ENCODE measurements around the gene ILF2. TPM values are rescaled to one million over a fixed set of nuclear protein-coding genes. Genes with fewer than 3 reads are reported as not detected.
A peak's percentile ranks its signal among the peaks of the same experiment; 100 is the strongest.

Gene ILF2
- total and polyA plus RNA-seq, 2 donors (not counting 1 experiment from before 2014, with no cell fraction given) = 89.8 to 94.0 TPM

GRCh38 chr1:153659656-153660055 is 11.1 kb downstream of the ILF2 start:
- ATAC-seq (ENCODE audit: low read depth) (no peak), DNase-seq (no peak)
- TF ChIP-seq EZH2 (IDR thresholded peaks at IDR 0.05; ENCODE audit: borderline replicate concordance, insufficient read depth, low read depth, low read length, poor library complexity, severe bottlenecking) = no peak
- TF ChIP-seq, protein P1, sequence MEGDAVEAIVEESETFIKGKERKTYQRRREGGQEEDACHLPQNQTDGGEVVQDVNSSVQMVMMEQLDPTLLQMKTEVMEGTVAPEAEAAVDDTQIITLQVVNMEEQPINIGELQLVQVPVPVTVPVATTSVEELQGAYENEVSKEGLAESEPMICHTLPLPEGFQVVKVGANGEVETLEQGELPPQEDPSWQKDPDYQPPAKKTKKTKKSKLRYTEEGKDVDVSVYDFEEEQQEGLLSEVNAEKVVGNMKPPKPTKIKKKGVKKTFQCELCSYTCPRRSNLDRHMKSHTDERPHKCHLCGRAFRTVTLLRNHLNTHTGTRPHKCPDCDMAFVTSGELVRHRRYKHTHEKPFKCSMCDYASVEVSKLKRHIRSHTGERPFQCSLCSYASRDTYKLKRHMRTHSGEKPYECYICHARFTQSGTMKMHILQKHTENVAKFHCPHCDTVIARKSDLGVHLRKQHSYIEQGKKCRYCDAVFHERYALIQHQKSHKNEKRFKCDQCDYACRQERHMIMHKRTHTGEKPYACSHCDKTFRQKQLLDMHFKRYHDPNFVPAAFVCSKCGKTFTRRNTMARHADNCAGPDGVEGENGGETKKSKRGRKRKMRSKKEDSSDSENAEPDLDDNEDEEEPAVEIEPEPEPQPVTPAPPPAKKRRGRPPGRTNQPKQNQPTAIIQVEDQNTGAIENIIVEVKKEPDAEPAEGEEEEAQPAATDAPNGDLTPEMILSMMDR (IDR thresholded peaks at IDR 0.05) = no peak
- no peaks in the 10 kb centered on the region for H3K9me3 Mint-ChIP-seq (ENCODE audit: insufficient read depth)
- Histone ChIP-seq H3K27ac (ENCODE audit: low read length in 2 of 2) (no peak overlapping the region), H2AFZ (ENCODE audit: insufficient read depth, low read depth, low read length, poor library complexity, severe bottlenecking) (no peak overlapping the region), H3K9ac (ENCODE audit: low read length) (no peak overlapping the region), H3K27me3 (replicated peaks in 1 of 4; ENCODE audit: control extremely low read depth in 1 of 4, control insufficient read depth in 3 of 4, insufficient read depth in 4 of 4, low read length in 3 of 4) (no peaks in the 10 kb centered on the region), H4K20me1 (ENCODE audit: control insufficient read depth, insufficient read depth, low read length, poor library complexity, severe bottlenecking) (no peaks in the 10 kb centered on the region), H3K36me3 (replicated peaks in 1 of 2; ENCODE audit: control extremely low read depth in 1 of 2, control insufficient read depth in 1 of 2, extremely low read depth in 1 of 2, insufficient read depth in 2 of 2, low read length in 1 of 2) (peaks cover 9 to 41% of the 10 kb centered on the region in 2 experiments), H3K79me2 (ENCODE audit: control insufficient read depth, insufficient read depth, low read length) (peaks cover 20% of the 10 kb centered on the region), H3K4me3 (ENCODE audit: control extremely low read depth in 1 of 5, extremely low read depth in 1 of 5, insufficient read depth in 1 of 5, low read depth in 2 of 5, low read length in 4 of 5) (peak overlapping the region in 2 of 5 experiments; percentile 87), H3K4me2 (replicated peaks; ENCODE audit: low read depth, low read length, poor library complexity, severe bottlenecking) (peak overlapping the region; percentile 85), H3K4me1 (ENCODE audit: control insufficient read depth in 2 of 2, insufficient read depth in 2 of 2, low read length in 2 of 2) (peaks cover 5 to 15% of the 10 kb centered on the region in 2 donors), H3K9me3 (ENCODE audit: control extremely low read depth in 1 of 3, control insufficient read depth in 2 of 3, insufficient read depth in 1 of 3, low read length in 2 of 3) (no peaks in the 10 kb centered on the region)
- H3K27ac Mint-ChIP-seq = peak overlapping the region; percentile 91
- intact Hi-C loops (cut with micrococcal nuclease) = loop anchor here (5.0 kb wide), 1 partner anchor 333 kb away; the partner anchor contains the start of gene RPS27
- peak overlapping the region; percentile 96 for H3K4me3 Mint-ChIP-seq
- POLR2A ChIA-PET = interaction anchor here (0.7 to 2.1 kb wide), 4 partner anchors 9 to 124 kb away, joined by 4 to 8 read pairs (median 6); partner anchors contain the start of genes CHTOP and S100A1
- peaks cover 12% of the 10 kb centered on the region for H3K4me1 Mint-ChIP-seq
- WGBS (ENCODE audit: insufficient coverage) = no CpG with 5 or more reads among the region's 9 CpGs
- H3K27me3 Mint-ChIP-seq = no peaks in the 10 kb centered on the region
- CTCF ChIA-PET = interaction anchor here (0.7 to 1.8 kb wide), 4 partner anchors 12 to 545 kb away, joined by 3 to 9 read pairs (median 4); no protein-coding TSS in a partner anchor

DNA sequence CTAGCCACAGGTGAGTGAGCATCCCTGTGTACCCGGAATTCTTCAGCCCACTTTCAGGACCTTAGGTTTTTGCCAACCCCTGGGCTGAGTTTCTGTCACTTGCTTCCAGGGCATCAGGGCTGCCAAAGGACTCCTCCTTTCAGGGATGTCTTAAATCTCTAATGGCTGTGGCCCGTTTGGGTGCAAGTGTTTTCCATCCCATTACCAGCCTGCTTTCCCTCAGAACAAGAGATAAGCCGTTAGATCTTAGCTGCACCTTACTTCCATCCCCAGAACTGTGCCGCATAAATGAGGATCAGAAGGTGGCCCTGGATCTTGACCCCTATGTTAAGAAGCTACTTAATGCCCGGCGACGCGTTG is 11.6 kb downstream of the ILF2 start:
- intact Hi-C loops (cut with micrococcal nuclease) = loop anchor here (5.0 kb wide), 1 partner anchor 333 kb away; the partner anchor contains the start of gene RPS27
- no peaks in the 10 kb centered on the region for H3K9me3 Mint-ChIP-seq (ENCODE audit: insufficient read depth)
- no peaks in the 10 kb centered on the region for H3K27me3 ChIP-seq (replicated peaks in 1 of 4; ENCODE audit: control extremely low read depth in 1 of 4, control insufficient read depth in 3 of 4, insufficient read depth in 4 of 4, low read length in 3 of 4)
- H3K4me3 ChIP-seq (ENCODE audit: control extremely low read depth in 1 of 5, extremely low read depth in 1 of 5, insufficient read depth in 1 of 5, low read depth in 2 of 5, low read length in 4 of 5) = peak overlapping the region; percentile 77 to 87 (median 82)
- no peaks in the 10 kb centered on the region for H3K9me3 ChIP-seq (ENCODE audit: control extremely low read depth in 1 of 3, control insufficient read depth in 2 of 3, insufficient read depth in 1 of 3, low read length in 2 of 3)
- H3K4me3 Mint-ChIP-seq = peak overlapping the region; percentile 96
- peak overlapping the region; percentile 68 to 83 for H3K27ac ChIP-seq (ENCODE audit: low read length in 2 of 2)
- peaks cover 20% of the 10 kb centered on the region for H3K79me2 ChIP-seq (ENCODE audit: control insufficient read depth, insufficient read depth, low read length)
- CTCF ChIA-PET = interaction anchor here (0.7 to 1.8 kb wide), 4 partner anchors 13 to 666 kb away, joined by 3 to 9 read pairs (median 4); partner anchors contain the start of gene ATP8B2
- peak overlapping the region; percentile 96 for H2AFZ ChIP-seq (ENCODE audit: insufficient read depth, low read depth, low read length, poor library complexity, severe bottlenecking)
- POLR2A ChIA-PET = interaction anchor here (0.6 to 2.1 kb wide), 7 partner anchors 10 to 329 kb away, joined by 3 to 8 read pairs (median 5); partner anchors contain the start of genes CHTOP, ILF2 and INTS3
- no peak for ATAC-seq (ENCODE audit: low read depth)
- H3K36me3 ChIP-seq (replicated peaks in 1 of 2; ENCODE audit: control extremely low read depth in 1 of 2, control insufficient read depth in 1 of 2, extremely low read depth in 1 of 2, insufficient read depth in 2 of 2, low read length in 1 of 2) = peaks cover 7 to 36% of the 10 kb centered on the region in 2 experiments
- H4K20me1 ChIP-seq (ENCODE audit: control insufficient read depth, insufficient read depth, low read length, poor library complexity, severe bottlenecking) = no peaks in the 10 kb centered on the region
- TF ChIP-seq, protein P1 (IDR thresholded peaks at IDR 0.05) = no peak
- TF ChIP-seq EZH2 (IDR thresholded peaks at IDR 0.05; ENCODE audit: borderline replicate concordance, insufficient read depth, low read depth, low read length, poor library complexity, severe bottlenecking) = no peak
- H3K4me1 ChIP-seq (ENCODE audit: control insufficient read depth in 2 of 2, insufficient read depth in 2 of 2, low read length in 2 of 2) = peaks cover 5 to 15% of the 10 kb centered on the region in 2 donors
- DNase-seq = no peak
- WGBS (ENCODE audit: insufficient coverage) = 54% methylated on average over 8 of the region's 8 CpGs
- no peaks in the 10 kb centered on the region for H3K27me3 Mint-ChIP-seq
- peak overlapping the region; percentile 91 for H3K27ac Mint-ChIP-seq
- peaks cover 12% of the 10 kb centered on the region for H3K4me1 Mint-ChIP-seq
- peak overlapping the region; percentile 91 for H3K9ac ChIP-seq (ENCODE audit: low read length)
- peak overlapping the region; percentile 85 for H3K4me2 ChIP-seq (replicated peaks; ENCODE audit: low read depth, low read length, poor library complexity, severe bottlenecking)

Data from B cell (primary cell).